Brain microvascular endothelial cell (primary cell): ENCODE results near the gene AFDN.
"Not testable (repeated sequence)": the region's sequence is repeated elsewhere in the genome, so short reads cannot be mapped to it uniquely, and the experiment has no call there.

Source experiments
- DNase-seq: peaks from one replicate; pipeline ENCODE4 v3.0.0-alpha.2; 2020
- H3K27ac ChIP-seq: fragments of 250-450 bp; sonication (Bioruptor Pico); 2 replicates; pipeline ENCODE4 v1.5.1; 2020; ENCODE audit warnings: mild to moderate bottlenecking, moderate library complexity
- H3K27me3 ChIP-seq: fragments of 250-450 bp; sonication (Bioruptor Pico); replicated peaks from 2 replicates; pipeline ENCODE4 v1.5.1; 2020; ENCODE audit warnings: mild to moderate bottlenecking
- H3K36me3 ChIP-seq: fragments of 250-450 bp; sonication (Bioruptor Pico); replicated peaks from 2 replicates; pipeline ENCODE4 v1.5.1; 2020; ENCODE audit warnings: mild to moderate bottlenecking
- H3K4me3 ChIP-seq: 2 replicates; pipeline ENCODE4 v1.5.1; 2011; ENCODE audit warnings: low read depth, mild to moderate bottlenecking, control low read depth, low read length, moderate library complexity
- in situ Hi-C: cut with HindIII; loops from 2 replicates; pipeline ENCODE4 v1.10.0; 2017; ENCODE audit warnings: low sequenced_read_pairs, low pct_ligation_motif_present
- TF ChIP-seq, protein P1 (sequence below): IDR thresholded peaks from 2 replicates; pipeline ENCODE4 v1.5.1; 2011; ENCODE audit warnings: low read depth, mild to moderate bottlenecking, moderate library complexity, low read length, control low read depth, inconsistent platforms; ENCODE audit errors: missing control alignments

The AFDN gene

DNA sequence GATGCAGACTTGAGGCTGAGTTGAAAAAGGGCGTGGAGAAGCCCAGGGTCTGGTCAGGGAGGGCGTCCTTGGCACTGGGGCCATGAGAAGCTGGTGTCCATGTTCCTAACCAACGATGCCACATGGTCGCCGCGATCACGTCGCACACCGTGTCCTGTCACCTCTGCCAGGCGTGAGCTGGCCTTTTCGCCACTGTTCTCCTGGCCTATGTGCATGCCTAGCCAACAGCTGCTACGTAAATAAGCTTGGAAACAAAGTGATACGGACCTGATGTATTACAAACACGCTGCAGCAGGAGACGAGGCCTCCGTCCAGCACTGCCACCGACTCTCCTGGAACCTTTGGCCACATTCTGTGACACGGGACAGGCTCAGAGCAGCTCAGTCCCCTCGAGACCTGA, 148.7 kb downstream of the AFDN start:
- Histone ChIP-seq H3K27me3 (no peaks in the 10 kb centered on the region), H3K36me3 (no peaks in the 10 kb centered on the region), H3K27ac (no peak overlapping the region), H3K4me3 (no peak overlapping the region)
- in situ Hi-C loops = no loop called here
- TF ChIP-seq, protein P1, sequence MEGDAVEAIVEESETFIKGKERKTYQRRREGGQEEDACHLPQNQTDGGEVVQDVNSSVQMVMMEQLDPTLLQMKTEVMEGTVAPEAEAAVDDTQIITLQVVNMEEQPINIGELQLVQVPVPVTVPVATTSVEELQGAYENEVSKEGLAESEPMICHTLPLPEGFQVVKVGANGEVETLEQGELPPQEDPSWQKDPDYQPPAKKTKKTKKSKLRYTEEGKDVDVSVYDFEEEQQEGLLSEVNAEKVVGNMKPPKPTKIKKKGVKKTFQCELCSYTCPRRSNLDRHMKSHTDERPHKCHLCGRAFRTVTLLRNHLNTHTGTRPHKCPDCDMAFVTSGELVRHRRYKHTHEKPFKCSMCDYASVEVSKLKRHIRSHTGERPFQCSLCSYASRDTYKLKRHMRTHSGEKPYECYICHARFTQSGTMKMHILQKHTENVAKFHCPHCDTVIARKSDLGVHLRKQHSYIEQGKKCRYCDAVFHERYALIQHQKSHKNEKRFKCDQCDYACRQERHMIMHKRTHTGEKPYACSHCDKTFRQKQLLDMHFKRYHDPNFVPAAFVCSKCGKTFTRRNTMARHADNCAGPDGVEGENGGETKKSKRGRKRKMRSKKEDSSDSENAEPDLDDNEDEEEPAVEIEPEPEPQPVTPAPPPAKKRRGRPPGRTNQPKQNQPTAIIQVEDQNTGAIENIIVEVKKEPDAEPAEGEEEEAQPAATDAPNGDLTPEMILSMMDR = no peak
- no peak for DNase-seq

DNA sequence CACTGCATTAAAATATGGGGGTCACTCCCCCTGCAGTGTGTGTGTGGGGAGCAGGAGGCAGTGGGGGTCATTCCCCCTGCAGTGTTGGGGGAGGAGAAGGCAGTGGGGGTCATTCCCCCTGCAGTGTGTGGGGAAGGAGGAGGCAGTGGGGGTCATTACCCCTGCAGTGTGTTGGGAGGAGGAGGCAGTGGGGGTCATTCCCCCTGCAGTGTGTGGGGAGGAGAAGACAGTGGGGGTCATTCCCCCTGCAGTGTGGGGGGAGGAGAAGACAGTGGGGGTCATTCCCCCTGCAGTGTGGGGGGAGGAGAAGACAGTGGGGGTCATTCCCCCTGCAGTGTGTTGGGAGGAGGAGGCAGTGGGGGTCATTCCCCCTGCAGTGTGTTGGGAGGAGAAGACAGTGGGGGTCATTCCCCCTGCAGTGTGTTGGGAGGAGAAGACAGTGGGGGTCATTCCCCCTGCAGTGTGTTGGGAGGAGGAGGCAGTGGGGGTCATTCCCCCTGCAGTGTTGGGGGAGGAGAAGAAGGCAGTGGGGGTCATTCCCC, 149.5 kb downstream of the AFDN start:
- H3K4me3 ChIP-seq, in situ Hi-C loops, H3K27ac ChIP-seq, H3K27me3 ChIP-seq, H3K36me3 ChIP-seq, DNase-seq: not testable (repeated sequence)

DNA sequence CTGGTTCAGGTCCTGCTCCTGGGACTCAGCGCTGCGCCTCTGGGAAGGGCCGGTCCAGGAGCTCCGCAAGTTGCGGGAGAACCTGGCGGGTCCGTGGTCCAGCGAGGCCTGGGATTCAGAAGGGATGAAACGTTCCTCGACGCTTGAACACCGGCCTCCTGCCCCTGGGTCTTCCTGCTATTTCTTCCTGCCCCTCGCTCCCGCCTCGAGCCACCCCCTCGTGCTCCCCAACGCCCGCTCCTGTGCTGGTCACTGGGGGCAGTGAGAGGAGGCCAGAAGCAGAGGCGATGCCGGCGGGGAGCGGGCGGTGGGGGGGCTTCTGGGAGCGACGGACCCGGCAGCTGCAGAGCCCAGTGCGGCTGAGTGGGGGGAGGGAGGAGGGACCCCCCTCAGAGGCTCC, 150.0 kb downstream of the AFDN start:
- Histone ChIP-seq H3K36me3 (no peaks in the 10 kb centered on the region), H3K4me3 (no peak overlapping the region), H3K27ac (no peak overlapping the region), H3K27me3 (no peaks in the 10 kb centered on the region)
- no peak for DNase-seq
- in situ Hi-C loops = no loop called here
- TF ChIP-seq, protein P1 = no peak

DNA sequence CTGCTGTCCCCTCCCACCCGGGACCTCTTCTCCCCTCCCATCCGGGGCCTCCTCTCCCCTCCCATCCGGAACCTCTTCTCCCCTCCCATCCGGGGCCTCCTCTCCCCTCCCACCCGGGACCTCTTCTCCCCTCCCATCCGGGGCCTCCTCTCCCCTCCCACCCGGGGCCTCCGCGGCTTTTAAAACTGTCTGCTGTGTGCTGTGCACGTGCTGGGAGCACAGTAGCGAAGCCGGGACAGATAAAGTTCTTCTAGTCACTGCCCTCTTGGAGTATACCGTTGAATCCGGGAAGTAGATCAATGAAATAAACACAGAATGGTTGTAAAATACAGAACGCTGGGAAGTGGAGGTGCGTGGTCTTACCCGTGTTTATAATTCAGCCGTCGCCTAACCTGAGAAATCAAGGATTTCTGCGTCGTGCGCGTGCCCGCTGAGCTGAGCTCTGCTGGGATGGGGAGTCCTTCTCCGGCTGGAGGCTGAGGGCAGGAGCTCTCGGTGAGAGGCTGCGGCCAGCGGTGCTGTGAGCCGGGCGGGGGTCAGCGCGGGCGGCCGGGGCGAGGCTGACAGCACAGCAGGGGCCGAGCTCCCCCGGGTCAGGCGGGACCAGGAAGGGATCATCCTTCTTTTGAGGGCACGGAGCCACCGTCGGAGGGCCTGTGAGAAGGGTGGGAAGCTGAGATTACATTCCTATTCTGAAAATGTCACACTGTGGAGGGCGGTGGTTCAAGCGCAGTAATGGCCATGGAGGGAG, 151.2 kb downstream of the AFDN start:
- H3K36me3 ChIP-seq = no peaks in the 10 kb centered on the region
- TF ChIP-seq, protein P1 = no peak

DNA sequence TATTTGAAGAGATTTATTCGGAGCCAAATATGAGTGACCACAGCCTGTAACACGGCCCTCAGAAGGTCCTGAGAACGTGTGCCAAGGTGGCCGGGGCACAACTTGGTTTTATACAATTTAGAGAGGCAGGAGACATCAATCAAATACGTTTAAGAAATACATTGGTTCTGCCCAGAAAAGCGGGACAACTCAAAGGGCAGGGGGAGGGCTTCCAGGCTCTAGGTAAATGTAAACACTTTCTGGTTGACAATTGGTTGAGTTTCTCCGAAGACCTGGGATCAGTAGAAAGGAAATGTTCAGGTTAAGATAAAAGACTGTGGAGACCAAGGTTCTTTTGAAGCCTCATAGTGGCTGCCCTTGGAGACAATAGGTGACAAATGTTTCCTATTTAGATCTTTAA, 151.9 kb downstream of the AFDN start:
- H3K36me3 ChIP-seq = no peaks in the 10 kb centered on the region
- H3K27ac ChIP-seq = no peak overlapping the region
- no peak overlapping the region for H3K4me3 ChIP-seq
- in situ Hi-C loops = no loop called here
- no peak for DNase-seq
- H3K27me3 ChIP-seq = no peaks in the 10 kb centered on the region
- TF ChIP-seq, protein P1 = no peak

More for the DNA sequence above, 151.2 kb downstream of the AFDN start:
- no peak overlapping the region for H3K4me3 ChIP-seq
- no peaks in the 10 kb centered on the region for H3K27me3 ChIP-seq
- no peak overlapping the region for H3K27ac ChIP-seq
- in situ Hi-C loops = no loop called here
- DNase-seq = no peak

DNA sequence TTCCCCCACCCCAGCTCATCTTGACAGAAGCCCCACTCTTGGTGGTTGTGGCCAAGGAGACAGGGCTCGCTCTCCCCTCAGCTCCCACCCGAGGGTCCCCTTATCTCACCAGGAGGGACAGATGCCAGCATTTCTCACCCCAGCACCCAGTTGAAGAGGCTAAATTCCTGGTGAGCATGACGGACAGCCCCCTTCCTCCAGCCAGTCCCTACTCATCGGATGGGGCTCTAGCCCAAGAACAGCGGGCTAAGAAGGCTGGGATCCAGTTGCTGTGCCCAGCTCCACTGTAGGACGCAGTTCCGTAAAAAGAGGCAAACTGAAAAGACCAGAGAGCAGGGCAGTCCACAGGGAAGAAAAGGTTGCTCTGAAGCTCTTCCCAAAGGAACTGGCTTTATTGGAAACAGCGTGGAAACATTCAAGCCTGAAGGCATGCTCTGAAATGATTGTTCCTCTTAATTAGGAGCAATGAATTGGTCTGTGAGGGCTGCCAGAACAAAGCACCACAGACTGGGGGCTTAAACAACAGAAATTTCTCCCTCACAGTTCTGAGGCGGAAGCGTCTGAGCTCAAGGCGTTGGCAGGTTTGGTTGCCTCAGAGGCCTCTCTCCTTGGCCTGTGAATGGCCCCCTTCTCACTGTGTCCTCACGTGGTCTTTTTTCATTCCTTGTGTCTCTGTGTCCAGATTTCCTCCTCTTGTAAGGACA, 152.9 kb downstream of the AFDN start:
- Histone ChIP-seq H3K4me3 (no peak overlapping the region), H3K27me3 (no peaks in the 10 kb centered on the region), H3K36me3 (no peaks in the 10 kb centered on the region), H3K27ac (no peak overlapping the region)
- in situ Hi-C loops = no loop called here
- TF ChIP-seq, protein P1 = no peak
- DNase-seq = no peak
